DOHH2 (cell line): Measurements from ENCODE around the gene MYO5A.

ENCODE experiments used
- EZH2phosphoT487 ChIP-seq: fragments of 200-600 bp; sonication (generic); IDR thresholded peaks from 2 replicates; pipeline ENCODE4 v1.6.1; 2017; ENCODE audit warnings: borderline replicate concordance, mild to moderate bottlenecking, antibody characterized with exemption, low read length, moderate library complexity, mixed read lengths
- TF ChIP-seq, protein P1 (sequence below): fragments of 200-600 bp; sonication (generic); IDR thresholded peaks from one replicate; pipeline ENCODE4 v1.5.1; 2014; ENCODE audit warnings: antibody characterized with exemption, mild to moderate bottlenecking, low read depth, low read length; ENCODE audit not compliant: poor library complexity, severe bottlenecking

DNA sequence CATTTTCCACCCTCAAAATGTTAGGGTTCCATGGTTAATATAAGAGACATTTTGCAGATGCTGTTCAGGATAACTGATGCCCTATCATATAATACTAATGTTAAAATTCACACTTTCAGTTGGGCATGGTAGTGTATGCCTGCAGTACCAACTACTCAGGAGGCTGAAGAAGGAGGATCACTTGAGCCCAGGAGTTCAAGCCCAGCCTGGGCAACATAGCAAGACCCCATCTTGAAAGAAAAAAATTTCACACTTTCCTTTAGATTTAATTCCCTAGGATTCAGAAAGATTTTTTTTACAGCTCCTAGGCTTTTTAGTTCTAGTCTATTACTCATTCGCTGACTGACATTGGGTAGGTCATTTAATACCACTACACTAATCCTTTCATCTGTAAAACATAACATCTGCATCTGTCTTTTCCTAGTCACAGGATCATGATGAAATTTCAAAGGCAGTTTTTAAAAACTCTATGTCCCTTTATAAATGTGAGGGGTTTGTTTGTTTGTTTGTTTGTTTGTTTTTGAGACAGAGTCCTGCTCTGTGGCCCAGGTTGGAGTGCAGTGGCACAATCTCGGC is 103.7 kb downstream of the MYO5A start:
- TF ChIP-seq, protein P1, sequence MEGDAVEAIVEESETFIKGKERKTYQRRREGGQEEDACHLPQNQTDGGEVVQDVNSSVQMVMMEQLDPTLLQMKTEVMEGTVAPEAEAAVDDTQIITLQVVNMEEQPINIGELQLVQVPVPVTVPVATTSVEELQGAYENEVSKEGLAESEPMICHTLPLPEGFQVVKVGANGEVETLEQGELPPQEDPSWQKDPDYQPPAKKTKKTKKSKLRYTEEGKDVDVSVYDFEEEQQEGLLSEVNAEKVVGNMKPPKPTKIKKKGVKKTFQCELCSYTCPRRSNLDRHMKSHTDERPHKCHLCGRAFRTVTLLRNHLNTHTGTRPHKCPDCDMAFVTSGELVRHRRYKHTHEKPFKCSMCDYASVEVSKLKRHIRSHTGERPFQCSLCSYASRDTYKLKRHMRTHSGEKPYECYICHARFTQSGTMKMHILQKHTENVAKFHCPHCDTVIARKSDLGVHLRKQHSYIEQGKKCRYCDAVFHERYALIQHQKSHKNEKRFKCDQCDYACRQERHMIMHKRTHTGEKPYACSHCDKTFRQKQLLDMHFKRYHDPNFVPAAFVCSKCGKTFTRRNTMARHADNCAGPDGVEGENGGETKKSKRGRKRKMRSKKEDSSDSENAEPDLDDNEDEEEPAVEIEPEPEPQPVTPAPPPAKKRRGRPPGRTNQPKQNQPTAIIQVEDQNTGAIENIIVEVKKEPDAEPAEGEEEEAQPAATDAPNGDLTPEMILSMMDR, result no peak
- no peak for TF ChIP-seq EZH2phosphoT487
